Body of pancreas (tissue), 4 donors: ENCODE results near the gene DNM3. TPM values are rescaled to one million over a fixed set of nuclear protein-coding genes. Genes with fewer than 3 reads are reported as not detected.

Experiments
- ATAC-seq: fragments of 150-250 bp; one replicate; pipeline ENCODE4 v1.9.1; 2016
- DNase-seq, 4 donors: peaks; one replicate each; pipeline ENCODE4 v3.0.0-alpha.2; 2019
- H3K27ac ChIP-seq, 4 donors: fragments of 200-600 bp; sonication (generic); 1 replicate in 3 of 4; 2 replicates in 1 of 4; pipeline versions ENCODE4 v1.5.1 to v1.6.1; 2016 to 2019; ENCODE audit warnings: mild to moderate bottlenecking in 1 of 4, mixed read lengths in 1 of 4, moderate library complexity in 1 of 4
- H3K27me3 ChIP-seq, 2 donors: fragments of 200-600 bp; sonication (generic); one replicate each; pipeline ENCODE4 v1.6.0; 2016; ENCODE audit warnings: mild to moderate bottlenecking in 1 of 2
- H3K36me3 ChIP-seq, 2 donors: fragments of 200-600 bp; sonication (generic); replicated peaks in 1 of 2; 2 replicates each; pipeline ENCODE4 v1.5.1; 2016; ENCODE audit warnings: low read depth in 2 of 2; ENCODE audit not compliant: insufficient read depth in 1 of 2
- H3K4me1 ChIP-seq: fragments of 200-600 bp; sonication (generic); one replicate; pipeline ENCODE4 v1.6.0; 2016
- H3K4me3 ChIP-seq, 2 donors: fragments of 200-600 bp; sonication (generic); 1 replicate in 1 of 2; 2 replicates in 1 of 2; pipeline ENCODE4 v1.5.1; 2016 to 2019
- H3K9me3 ChIP-seq, 3 donors: fragments of 200-600 bp; sonication (generic); 1 replicate in 2 of 3; 2 replicates in 1 of 3; pipeline ENCODE4 v1.5.1; 2016
- CTCF ChIP-seq, 7 experiments: fragments of 450-650 bp in 4 of 7; fragments of 200-600 bp in 3 of 7; sonication (generic) in 3 of 7; IDR thresholded peaks; one replicate each; pipeline ENCODE4 v1.5.1; 2016 to 2019; ENCODE audit warnings: antibody characterized with exemption in 7 of 7
- POLR2A ChIP-seq, 3 donors: fragments of 450-650 bp; IDR thresholded peaks; one replicate each; pipeline ENCODE4 v1.6.1; 2016; ENCODE audit warnings: antibody characterized with exemption in 3 of 3, mild to moderate bottlenecking in 2 of 3
- WGBS, 2 donors: methylation state at CpG; one replicate each; pipeline ENCODE4 v1.1.5; 2017; 5-methylcytosine and 5-hydroxymethylcytosine counted together
- intact Hi-C: fragments of 100-400 bp; cut with DNase I; formaldehyde crosslinking; loops from one replicate; pipeline ENCODE4 v1.15.1; 2023
- total RNA-seq, 2 donors: library from RNA; depleted of rRNA; stranded (reverse); fragments of >200 nt; gene quantifications; one replicate each; pipeline ENCODE4 v1.1.0, GENCODE V29; 2016

Gene DNM3
- total RNA-seq, 2 donors from 2014 or later: 2.9 to 4.0 TPM

- no peaks in the 10 kb centered on the region for H3K36me3 ChIP-seq
- DNase-seq (no peak), ATAC-seq (no peak)
- no peaks in the 10 kb centered on the region for H3K4me1 ChIP-seq
- no peaks in the 10 kb centered on the region for H3K27me3 ChIP-seq
- H3K27ac ChIP-seq: no peak overlapping the region
- 67 to 86% methylated on average over 8 of the region's 8 CpGs for WGBS, 2 donors
- peaks cover 0 to 9% (median 0%) of the 10 kb centered on the region in 3 donors for H3K9me3 ChIP-seq
- intact Hi-C loops: no loop called here
- no peak overlapping the region for H3K4me3 ChIP-seq
- TF ChIP-seq CTCF (IDR thresholded peaks at IDR 0.05) (no peak), POLR2A (IDR thresholded peaks at IDR 0.05) (no peak)
These were observed 362.0 kb downstream of the DNM3 start for GRCh38 chr1:172203135-172203823.

GRCh38 chr1:172203902-172204301 lies 362.6 kb downstream of the DNM3 start:
- ATAC-seq (no peak), DNase-seq (no peak)
- H3K4me1 ChIP-seq: no peaks in the 10 kb centered on the region
- peaks cover 0 to 5% (median 0%) of the 10 kb centered on the region in 3 donors for H3K9me3 ChIP-seq
- no peaks in the 10 kb centered on the region for H3K27me3 ChIP-seq
- intact Hi-C loops: no loop called here
- TF ChIP-seq POLR2A (IDR thresholded peaks at IDR 0.05) (no peak), CTCF (IDR thresholded peaks at IDR 0.05) (no peak)
- no peak overlapping the region for H3K27ac ChIP-seq
- H3K36me3 ChIP-seq: no peaks in the 10 kb centered on the region
- no peak overlapping the region for H3K4me3 ChIP-seq

- Histone ChIP-seq H3K9me3 (no peaks in the 10 kb centered on the region), H3K27me3 (no peaks in the 10 kb centered on the region), H3K27ac (no peak overlapping the region), H3K36me3 (no peaks in the 10 kb centered on the region), H3K4me1 (no peaks in the 10 kb centered on the region), H3K4me3 (no peak overlapping the region)
- DNase-seq (no peak), ATAC-seq (no peak)
- TF ChIP-seq CTCF (IDR thresholded peaks at IDR 0.05): no peak
- no peak for TF ChIP-seq POLR2A (IDR thresholded peaks at IDR 0.05)
- intact Hi-C loops: no loop called here
These were observed 365.0 kb downstream of the DNM3 start for GRCh38 chr1:172206256-172206655.

GRCh38 chr1:172208635-172209034 lies 367.3 kb downstream of the DNM3 start:
- DNase-seq (no peak), ATAC-seq (no peak)
- intact Hi-C loops: no loop called here
- H3K4me3 ChIP-seq: no peak overlapping the region
- H3K9me3 ChIP-seq: no peaks in the 10 kb centered on the region
- WGBS, 2 donors: 85 to 86% methylated on average over 4 of the region's 4 CpGs
- H3K27me3 ChIP-seq: no peaks in the 10 kb centered on the region
- no peaks in the 10 kb centered on the region for H3K36me3 ChIP-seq
- no peak overlapping the region for H3K27ac ChIP-seq
- TF ChIP-seq POLR2A (IDR thresholded peaks at IDR 0.05) (no peak), CTCF (IDR thresholded peaks at IDR 0.05) (no peak)
- no peaks in the 10 kb centered on the region for H3K4me1 ChIP-seq

GRCh38 chr1:172211221-172211620 lies 369.9 kb downstream of the DNM3 start:
- TF ChIP-seq CTCF (IDR thresholded peaks at IDR 0.05) (no peak), POLR2A (IDR thresholded peaks at IDR 0.05) (no peak)
- Histone ChIP-seq H3K27ac (no peak overlapping the region), H3K36me3 (no peaks in the 10 kb centered on the region), H3K27me3 (no peaks in the 10 kb centered on the region), H3K4me1 (no peaks in the 10 kb centered on the region), H3K4me3 (no peak overlapping the region), H3K9me3 (no peaks in the 10 kb centered on the region)
- DNase-seq (no peak), ATAC-seq (no peak)
- WGBS, 2 donors: 80 to 83% methylated on average over 5 of the region's 5 CpGs
- intact Hi-C loops: no loop called here
